H1 (cell line): ENCODE results near the gene WFIKKN1. TPM values are rescaled to one million over a fixed set of nuclear protein-coding genes. Genes with fewer than 3 reads are reported as not detected.

Source experiments
- polyA plus RNA-seq, 7 experiments: library from polyadenylated mRNA; depleted of rRNA in 3 of 7; stranded (reverse) in 5 of 7; unstranded in 2 of 7; fragments of >200 nt in 5 of 7; fragments of 200-250 nt in 2 of 7; gene quantifications; 1 replicate in 5 of 7; 2 replicates in 1 of 7; 4 replicates in 1 of 7; pipeline versions ENCODE4 v1.2.1 to v1.2.3, GENCODE V29; 2011 to 2013; ENCODE audit warnings: missing spikeins in 2 of 7, mixed read lengths in 2 of 7
- total RNA-seq: library from RNA; stranded (reverse); fragmentation: NEBNext Ultra II Directional; extraction: Animal tissue kit (Norgen Biotek cat#: 25700); gene quantifications from 2 replicates; pipeline ENCODE4 v1.2.1, GENCODE V29; 2021
- TF ChIP-seq, protein P1 (sequence below): fragments of 300-600 bp; sonication (generic); IDR thresholded peaks from 2 replicates; pipeline ENCODE4 v1.7.1; 2012; ENCODE audit warnings: low read length, moderate library complexity, mild to moderate bottlenecking, inconsistent platforms; ENCODE audit not compliant: insufficient replicate concordance

Gene WFIKKN1
- total and polyA plus RNA-seq, 2 of the 8 experiments (the other 6 are each of a cell fraction or from before 2014, with no cell fraction given), result 11.4 to 15.8 TPM

- TF ChIP-seq, protein P1, sequence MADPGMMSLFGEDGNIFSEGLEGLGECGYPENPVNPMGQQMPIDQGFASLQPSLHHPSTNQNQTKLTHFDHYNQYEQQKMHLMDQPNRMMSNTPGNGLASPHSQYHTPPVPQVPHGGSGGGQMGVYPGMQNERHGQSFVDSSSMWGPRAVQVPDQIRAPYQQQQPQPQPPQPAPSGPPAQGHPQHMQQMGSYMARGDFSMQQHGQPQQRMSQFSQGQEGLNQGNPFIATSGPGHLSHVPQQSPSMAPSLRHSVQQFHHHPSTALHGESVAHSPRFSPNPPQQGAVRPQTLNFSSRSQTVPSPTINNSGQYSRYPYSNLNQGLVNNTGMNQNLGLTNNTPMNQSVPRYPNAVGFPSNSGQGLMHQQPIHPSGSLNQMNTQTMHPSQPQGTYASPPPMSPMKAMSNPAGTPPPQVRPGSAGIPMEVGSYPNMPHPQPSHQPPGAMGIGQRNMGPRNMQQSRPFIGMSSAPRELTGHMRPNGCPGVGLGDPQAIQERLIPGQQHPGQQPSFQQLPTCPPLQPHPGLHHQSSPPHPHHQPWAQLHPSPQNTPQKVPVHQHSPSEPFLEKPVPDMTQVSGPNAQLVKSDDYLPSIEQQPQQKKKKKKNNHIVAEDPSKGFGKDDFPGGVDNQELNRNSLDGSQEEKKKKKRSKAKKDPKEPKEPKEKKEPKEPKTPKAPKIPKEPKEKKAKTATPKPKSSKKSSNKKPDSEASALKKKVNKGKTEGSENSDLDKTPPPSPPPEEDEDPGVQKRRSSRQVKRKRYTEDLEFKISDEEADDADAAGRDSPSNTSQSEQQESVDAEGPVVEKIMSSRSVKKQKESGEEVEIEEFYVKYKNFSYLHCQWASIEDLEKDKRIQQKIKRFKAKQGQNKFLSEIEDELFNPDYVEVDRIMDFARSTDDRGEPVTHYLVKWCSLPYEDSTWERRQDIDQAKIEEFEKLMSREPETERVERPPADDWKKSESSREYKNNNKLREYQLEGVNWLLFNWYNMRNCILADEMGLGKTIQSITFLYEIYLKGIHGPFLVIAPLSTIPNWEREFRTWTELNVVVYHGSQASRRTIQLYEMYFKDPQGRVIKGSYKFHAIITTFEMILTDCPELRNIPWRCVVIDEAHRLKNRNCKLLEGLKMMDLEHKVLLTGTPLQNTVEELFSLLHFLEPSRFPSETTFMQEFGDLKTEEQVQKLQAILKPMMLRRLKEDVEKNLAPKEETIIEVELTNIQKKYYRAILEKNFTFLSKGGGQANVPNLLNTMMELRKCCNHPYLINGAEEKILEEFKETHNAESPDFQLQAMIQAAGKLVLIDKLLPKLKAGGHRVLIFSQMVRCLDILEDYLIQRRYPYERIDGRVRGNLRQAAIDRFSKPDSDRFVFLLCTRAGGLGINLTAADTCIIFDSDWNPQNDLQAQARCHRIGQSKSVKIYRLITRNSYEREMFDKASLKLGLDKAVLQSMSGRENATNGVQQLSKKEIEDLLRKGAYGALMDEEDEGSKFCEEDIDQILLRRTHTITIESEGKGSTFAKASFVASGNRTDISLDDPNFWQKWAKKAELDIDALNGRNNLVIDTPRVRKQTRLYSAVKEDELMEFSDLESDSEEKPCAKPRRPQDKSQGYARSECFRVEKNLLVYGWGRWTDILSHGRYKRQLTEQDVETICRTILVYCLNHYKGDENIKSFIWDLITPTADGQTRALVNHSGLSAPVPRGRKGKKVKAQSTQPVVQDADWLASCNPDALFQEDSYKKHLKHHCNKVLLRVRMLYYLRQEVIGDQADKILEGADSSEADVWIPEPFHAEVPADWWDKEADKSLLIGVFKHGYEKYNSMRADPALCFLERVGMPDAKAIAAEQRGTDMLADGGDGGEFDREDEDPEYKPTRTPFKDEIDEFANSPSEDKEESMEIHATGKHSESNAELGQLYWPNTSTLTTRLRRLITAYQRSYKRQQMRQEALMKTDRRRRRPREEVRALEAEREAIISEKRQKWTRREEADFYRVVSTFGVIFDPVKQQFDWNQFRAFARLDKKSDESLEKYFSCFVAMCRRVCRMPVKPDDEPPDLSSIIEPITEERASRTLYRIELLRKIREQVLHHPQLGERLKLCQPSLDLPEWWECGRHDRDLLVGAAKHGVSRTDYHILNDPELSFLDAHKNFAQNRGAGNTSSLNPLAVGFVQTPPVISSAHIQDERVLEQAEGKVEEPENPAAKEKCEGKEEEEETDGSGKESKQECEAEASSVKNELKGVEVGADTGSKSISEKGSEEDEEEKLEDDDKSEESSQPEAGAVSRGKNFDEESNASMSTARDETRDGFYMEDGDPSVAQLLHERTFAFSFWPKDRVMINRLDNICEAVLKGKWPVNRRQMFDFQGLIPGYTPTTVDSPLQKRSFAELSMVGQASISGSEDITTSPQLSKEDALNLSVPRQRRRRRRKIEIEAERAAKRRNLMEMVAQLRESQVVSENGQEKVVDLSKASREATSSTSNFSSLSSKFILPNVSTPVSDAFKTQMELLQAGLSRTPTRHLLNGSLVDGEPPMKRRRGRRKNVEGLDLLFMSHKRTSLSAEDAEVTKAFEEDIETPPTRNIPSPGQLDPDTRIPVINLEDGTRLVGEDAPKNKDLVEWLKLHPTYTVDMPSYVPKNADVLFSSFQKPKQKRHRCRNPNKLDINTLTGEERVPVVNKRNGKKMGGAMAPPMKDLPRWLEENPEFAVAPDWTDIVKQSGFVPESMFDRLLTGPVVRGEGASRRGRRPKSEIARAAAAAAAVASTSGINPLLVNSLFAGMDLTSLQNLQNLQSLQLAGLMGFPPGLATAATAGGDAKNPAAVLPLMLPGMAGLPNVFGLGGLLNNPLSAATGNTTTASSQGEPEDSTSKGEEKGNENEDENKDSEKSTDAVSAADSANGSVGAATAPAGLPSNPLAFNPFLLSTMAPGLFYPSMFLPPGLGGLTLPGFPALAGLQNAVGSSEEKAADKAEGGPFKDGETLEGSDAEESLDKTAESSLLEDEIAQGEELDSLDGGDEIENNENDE, result no peak
- TF ChIP-seq, all 59 proteins: peak for 0
Observed at GRCh38 chr16:608019-608418, 22.8 kb upstream of the WFIKKN1 start (continued).
